Measurements from ENCODE around the gene HOXA2.

Gene HOXA2

GRCh38 chr7:27102581-27103442 is at the start of gene HOXA2:
Gene HOXA2, minus strand, starts transcription at chr7:27102683. Its CDS starts 183 bp downstream, at chr7:27102500.
- no peak for DNase-seq

DNA sequence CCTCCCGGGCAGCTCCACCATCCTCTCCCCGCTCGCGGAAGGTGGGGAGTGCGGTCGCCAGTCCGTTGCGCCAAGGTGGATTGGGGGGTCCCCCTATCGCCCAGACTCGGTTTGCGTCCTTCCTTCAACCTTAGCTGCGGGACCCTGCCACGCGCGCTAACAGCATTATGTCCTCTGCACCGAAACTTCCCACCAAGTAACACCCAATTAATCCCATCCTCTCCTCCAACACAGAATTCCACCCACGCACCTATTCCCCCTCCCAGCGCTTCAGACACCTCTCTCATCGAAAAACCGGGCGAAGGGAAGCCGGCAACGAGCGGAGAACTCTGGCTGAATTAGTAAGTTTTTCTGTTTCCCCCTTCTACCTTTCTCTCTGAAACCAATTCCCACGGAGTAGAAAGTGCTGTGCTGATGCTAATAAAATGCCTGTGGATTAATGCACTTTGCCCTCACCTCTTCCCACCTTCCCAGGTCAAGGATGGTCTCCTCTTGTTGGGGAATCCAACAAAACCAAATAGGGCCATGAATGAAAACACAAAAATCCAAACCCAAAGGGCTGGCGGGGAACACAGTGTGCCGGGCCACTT is 49.0 kb upstream of the HOXA2 start:
- DNase-seq: no peak

DNA sequence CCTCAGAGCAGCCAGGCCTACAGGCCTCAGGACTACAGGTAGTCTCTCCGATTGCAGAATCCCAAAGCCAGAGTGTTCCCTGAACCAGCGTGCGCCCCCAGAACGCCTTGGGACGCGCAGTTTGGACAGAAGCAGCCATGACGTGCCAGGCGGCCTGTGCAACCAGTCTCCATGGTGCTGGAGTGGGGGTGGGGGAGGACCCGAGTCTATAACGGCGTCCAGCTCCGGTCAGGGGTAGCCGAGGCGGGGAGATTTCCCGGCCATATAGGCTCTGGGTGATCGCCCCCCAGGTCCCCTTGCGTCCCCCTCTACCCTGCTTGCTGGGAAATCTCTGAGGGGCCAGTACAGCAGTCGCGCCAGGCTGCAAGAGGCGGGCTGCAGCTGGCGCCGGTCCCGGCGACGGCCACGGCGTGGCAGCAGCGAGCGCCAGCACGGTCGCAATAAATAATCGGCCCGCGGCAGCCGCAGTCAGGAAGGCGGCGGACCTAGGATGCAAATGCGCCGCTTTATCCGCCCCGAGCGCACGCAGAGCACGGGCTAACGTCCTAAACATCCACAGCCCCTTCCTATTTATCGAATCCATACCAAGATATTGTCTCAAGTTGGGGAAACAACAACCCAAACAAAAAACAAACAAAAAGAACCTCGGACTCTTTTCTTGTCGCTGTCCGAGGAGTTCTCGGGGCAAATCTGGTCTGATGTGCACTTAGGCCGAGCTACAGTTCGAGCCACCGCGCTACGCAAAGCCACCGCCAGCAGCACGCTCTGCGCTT is 48.3 kb upstream of the HOXA2 start:
- peak; percentile 76 for DNase-seq

GRCh38 chr7:27149842-27150567 is 47.5 kb upstream of the HOXA2 start:
- no peak for DNase-seq

DNA sequence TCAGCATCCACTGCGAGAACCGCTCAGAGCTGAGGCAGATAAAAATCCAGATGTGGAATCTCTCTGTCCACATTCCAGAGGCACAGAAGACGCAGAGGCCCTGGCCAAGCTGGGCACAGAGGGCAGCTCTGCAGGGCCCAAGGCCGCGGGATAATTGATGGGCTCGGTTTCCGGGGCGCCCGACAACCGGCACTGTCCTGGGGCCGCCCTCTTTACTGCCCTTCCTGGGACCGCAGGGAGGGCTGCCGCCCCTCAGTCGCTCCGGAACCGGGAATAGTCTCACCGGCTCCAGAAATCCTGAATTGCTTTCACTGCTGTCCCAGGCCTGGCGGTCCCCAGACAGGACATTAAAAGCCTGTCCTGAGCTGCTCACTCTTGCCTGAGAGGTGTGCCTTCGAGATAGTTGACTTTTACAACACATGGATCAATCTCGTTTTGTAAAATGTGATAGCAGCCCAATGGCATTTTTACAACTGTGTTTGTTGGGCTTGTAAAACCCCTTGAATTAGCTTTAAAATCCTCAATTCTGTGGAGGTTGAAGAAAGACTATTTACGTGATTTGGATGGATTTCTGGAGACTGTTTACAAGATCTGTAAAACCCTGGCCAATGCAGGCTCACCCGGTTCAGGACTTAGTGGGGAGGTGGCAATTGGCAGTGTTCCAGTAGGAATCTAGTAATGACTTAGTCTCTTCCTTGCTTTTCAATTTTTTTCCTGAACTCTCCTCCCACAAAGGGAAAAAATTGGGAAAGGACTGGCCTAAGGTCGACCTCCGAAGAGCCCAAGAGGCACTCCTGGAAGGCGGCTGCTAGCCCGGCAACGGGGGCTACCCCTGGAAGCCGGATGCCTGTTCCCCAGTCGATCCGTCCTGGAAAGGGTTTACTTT is 46.5 kb upstream of the HOXA2 start:
- DNase-seq: no peak

- DNase-seq: no peak
Observed at GRCh38 chr7:27148031-27148755, 45.7 kb upstream of the HOXA2 start.

DNA sequence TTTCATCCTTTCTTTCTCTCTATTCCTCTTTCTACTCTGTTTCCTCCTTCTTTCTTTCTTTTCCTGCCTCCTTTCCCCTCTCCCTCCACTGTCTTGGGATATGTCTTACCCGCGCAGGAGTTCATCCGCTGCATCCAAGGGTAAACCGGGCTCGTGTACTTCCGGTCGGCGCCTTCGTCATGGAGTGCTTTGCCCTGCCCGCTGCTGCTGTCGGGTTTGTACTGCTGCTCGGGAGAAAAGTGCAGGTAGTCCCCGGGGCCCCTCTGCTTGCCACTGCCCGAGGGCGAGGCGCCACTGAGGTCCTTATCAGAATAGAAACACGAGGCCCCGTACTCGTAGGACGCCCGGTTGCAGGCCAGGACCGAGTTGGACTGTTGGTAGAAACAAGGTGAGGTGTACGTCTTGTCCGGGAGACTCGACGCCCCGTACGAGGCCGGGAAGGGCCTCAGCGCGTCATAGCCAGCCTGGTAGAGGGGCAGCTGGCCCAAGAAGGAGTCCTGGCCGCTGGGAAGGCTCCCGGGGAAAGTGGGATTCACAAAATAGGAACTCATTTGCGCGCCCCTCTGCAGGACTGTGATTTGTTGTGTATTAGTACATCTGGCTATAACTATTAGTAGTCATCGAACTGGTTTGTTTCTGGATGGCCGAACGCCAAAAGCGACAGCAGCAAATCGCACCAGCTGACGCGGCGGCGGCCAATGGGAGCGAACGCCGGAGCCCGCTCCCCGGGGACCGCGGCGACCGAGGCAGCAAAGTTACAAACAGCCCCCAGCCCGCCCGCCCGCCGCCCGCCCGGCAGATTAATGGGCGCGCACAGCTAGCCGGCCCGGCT is 44.9 kb upstream of the HOXA2 start, which contains the start of gene HOXA6:
Gene HOXA6, minus strand, starts transcription at position 576 of the 832 bp plus-strand sequence. Its CDS starts 25 bp downstream, at position 551.
- DNase-seq: no peak

DNA sequence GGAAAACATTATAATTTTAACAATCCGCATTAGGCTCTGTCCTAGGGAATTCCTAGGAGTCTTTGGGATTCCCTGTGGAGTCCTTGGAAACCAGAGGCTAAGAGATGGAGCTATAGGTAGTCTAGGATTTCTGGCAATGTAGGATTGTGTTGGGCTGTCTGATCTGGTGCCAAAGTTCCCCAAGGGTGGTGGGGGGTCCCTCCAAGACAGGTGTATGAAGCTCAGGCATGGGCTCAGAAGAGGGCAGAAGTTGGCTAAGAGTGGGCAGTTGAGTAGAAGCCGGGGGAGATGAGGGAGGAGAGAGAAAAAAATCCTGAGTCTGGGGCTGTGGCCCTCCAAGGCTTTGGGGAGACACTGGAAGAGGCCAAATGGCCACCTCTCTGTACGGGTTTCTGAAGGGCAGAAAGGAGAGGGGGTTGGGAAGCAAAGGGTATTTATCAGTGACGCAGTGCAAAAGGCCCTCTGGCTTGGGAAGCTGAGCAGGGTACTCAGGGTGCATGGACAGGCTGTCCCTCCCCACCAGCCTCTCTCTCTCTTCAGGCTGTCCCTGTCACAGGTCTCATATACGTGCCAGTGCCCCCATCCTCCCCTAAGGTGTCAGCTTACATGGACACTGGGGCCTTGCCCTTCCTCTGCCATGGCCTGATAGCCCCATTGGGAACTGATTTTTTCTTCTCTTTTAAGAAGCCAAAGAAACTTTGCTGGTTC is 44.2 kb upstream of the HOXA2 start:
- no peak for DNase-seq

- no peak for DNase-seq
Observed at GRCh38 chr7:27145914-27146412, 43.5 kb upstream of the HOXA2 start.

DNA sequence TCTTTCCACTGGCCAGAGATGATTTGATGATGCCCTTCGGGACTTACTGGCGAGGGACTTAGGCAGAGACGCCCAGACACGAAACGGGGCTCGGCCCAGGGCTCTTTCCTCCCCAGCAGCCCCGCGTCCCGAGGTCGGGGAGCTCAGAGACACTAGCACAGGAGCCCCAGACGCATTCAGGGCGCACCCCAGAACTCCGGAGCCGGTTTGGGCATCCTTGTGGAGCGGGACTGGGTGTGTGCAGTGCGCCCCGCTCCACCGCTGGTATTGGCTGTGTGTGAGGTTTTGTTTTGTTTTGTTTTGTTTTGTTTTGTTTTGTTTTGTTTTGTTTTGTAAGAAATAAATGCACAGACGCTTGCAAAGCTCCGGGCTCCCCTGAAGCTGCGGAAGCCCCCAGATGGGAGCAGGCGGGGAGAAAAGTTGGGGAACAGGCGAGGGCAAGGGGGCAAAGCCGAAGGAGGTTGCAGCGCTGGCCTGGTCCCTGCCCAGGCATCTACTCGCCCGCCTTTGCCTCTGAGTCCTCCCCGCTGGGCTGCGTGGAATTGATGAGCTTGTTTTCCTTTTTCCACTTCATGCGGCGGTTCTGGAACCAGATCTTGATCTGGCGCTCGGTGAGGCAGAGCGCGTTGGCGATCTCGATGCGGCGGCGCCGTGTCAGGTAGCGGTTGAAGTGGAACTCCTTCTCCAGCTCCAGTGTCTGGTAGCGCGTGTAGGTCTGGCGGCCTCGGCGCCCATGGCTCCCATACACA is 42.9 kb upstream of the HOXA2 start:
- DNase-seq: no peak

DNA sequence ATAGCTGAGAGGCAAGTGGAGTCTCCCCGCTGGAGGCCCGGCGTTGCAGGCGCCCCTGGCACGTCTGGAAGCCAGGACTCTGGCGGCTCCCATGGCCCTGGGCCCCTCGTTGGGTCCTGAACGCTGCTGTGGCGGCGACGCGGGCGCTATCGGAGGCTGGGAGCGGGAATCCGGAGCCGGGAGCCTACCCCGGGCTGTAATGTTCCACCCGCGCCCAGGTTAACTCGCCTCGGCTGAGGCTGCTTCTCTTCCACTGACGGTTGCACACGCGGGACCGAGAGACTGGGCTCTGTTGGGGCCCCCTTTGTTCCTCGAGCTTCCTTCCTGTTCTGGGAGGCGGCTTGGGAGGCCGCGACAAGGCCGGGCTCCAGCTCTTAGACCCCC is 42.3 kb upstream of the HOXA2 start:
- no peak for DNase-seq

DNA sequence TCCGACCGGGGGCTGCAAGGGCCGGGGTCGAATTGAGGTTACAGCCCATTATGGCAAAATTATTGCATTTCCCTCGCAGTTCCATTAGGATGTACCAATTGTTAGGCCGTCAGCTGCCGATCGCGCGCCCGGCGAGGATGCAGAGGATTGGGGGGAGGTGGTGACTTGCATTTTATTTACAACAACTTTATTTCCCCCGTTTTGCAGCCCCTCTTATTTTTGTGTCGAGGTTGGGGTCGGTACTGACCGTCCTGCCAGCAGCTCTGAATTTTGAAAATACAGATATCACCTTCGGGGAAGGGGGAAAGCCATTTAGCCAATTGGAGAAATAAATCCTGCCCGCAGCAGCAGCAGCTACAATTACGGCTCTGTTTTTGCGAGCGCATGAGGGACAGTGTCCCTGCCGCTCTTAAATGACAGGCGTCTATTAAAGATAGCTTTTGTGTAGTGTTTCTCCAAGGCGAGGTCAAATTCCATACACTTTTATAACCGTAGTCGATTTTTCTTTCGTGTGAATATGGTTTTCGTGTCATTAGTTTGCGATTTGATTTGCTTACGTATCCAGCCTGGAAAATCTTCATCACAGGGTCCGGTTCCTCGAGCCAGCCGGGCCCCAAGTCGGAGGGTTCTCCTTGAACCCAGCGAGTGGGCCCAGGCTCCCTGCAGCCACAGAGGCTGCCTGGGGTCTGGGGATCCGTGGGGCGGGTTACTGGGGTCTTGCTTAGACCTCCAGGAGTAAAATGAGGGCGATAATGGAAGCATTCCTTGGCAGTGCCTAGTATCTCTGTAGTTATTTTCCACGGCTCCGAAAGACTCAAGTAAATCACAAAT is 41.7 kb upstream of the HOXA2 start:
- no peak for DNase-seq

GRCh38 chr7:27143023-27143949 is 40.8 kb upstream of the HOXA2 start, which contains the start of gene HOXA5:
Gene HOXA5, minus strand, starts transcription at chr7:27143681. Its CDS starts 74 bp downstream, at chr7:27143607.
- no peak for DNase-seq

GRCh38 chr7:27142580-27143022 is 40.1 kb upstream of the HOXA2 start:
- no peak for DNase-seq

DNA sequence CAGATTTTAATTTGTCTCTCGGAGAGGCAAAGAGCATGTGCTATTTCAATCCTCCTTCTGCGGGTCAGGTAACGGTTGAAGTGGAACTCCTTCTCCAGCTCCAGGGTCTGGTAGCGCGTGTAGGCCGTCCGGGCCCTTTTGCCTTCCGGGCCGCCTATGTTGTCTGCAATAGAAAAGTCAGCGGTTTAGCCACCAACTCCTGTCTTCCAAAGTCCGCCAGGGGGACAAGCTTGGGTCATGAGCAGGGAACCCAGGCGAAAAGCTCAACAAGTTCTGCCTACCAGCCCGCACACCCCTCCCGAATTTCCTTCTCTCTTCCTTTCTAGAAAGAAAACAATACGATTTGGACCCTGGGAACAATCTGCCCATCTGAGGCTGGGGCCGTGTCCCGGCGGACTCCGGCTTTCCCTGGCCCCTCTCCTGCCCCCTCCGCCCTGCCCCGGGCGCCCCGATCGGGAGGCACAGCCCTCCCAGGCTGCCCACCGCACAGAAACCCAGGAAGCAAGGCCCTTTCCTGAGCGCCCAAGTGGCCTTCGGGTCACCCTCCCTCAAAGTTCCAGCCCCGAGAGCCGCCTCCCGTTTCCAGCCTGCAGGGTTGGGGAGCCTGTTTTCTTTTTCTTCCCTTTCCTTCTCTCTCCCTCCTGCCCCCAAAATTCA is 39.6 kb upstream of the HOXA2 start:
- DNase-seq: no peak
